Gastroesophageal sphincter (tissue), 4 donors: ENCODE results near the gene CD14. TPM values are rescaled to one million over a fixed set of nuclear protein-coding genes. Genes with fewer than 3 reads are reported as not detected.
A peak's percentile ranks its signal among the peaks of the same experiment; 100 is the strongest.
"Not testable (repeated sequence)": the region's sequence is repeated elsewhere in the genome, so short reads cannot be mapped to it uniquely, and the experiment has no call there.

Source experiments
- ATAC-seq: fragments of 150-250 bp; one replicate; pipeline ENCODE4 v1.9.1; 2016; ENCODE audit warnings: mild to moderate bottlenecking, moderate library complexity
- H3K27ac ChIP-seq, 4 donors: fragments of 200-600 bp; sonication (generic) in 3 of 4; 1 replicate in 3 of 4; 2 replicates in 1 of 4; pipeline ENCODE4 v1.5.1; 2016 to 2019
- H3K27me3 ChIP-seq: fragments of 200-600 bp; sonication (generic); one replicate; pipeline ENCODE4 v1.5.1; 2019
- H3K36me3 ChIP-seq, 2 donors: fragments of 200-600 bp; sonication (generic); one replicate each; pipeline ENCODE4 v1.5.1; 2019; ENCODE audit warnings: control low read depth in 1 of 2
- H3K4me1 ChIP-seq, 3 donors: fragments of 200-600 bp; sonication (generic); 1 replicate in 2 of 3; 2 replicates in 1 of 3; pipeline ENCODE4 v1.5.1; 2016 to 2019; ENCODE audit warnings: control low read depth in 2 of 3
- H3K4me3 ChIP-seq, 2 donors: fragments of 200-600 bp; sonication (generic); one replicate each; pipeline ENCODE4 v1.5.1; 2019; ENCODE audit warnings: mild to moderate bottlenecking in 1 of 2, moderate library complexity in 1 of 2
- H3K9me3 ChIP-seq, 3 donors: fragments of 200-600 bp; sonication (generic); one replicate each; pipeline ENCODE4 v1.5.1; 2017 to 2019; ENCODE audit warnings: control low read depth in 2 of 3
- CTCF ChIP-seq, 4 experiments: fragments of 200-600 bp in 2 of 4; fragments of 450-650 bp in 2 of 4; sonication (generic) in 1 of 4; IDR thresholded peaks; one replicate each; pipeline ENCODE4 v1.5.1; 2017 to 2019; ENCODE audit warnings: antibody characterized with exemption in 4 of 4, mild to moderate bottlenecking in 2 of 4, moderate library complexity in 2 of 4
- EP300 ChIP-seq: sonication (generic); formaldehyde crosslinking; IDR thresholded peaks from one replicate; pipeline ENCODE4 v1.6.1; 2017; ENCODE audit warnings: antibody characterized with exemption, mild to moderate bottlenecking
- POLR2A ChIP-seq, 2 donors: fragments of 450-650 bp; IDR thresholded peaks; one replicate each; pipeline ENCODE4 v1.6.1; 2017; ENCODE audit warnings: antibody characterized with exemption in 2 of 2, mild to moderate bottlenecking in 2 of 2, moderate library complexity in 1 of 2
- POLR2AphosphoS5 ChIP-seq: sonication (generic); formaldehyde crosslinking; IDR thresholded peaks from one replicate; pipeline ENCODE4 v1.6.1; 2017; ENCODE audit warnings: antibody characterized with exemption
- WGBS, 2 donors: methylation state at CpG; one replicate each; pipeline ENCODE4 v1.1.5; 2018; ENCODE audit warnings: low coverage in 1 of 2; 5-methylcytosine and 5-hydroxymethylcytosine counted together
- total RNA-seq, 4 donors: library from RNA; depleted of rRNA; stranded (reverse); fragments of >200 nt; gene quantifications; one replicate each; pipeline ENCODE4 v1.1.0, GENCODE V29; 2016

CD14 gene
- total RNA-seq, 4 donors from 2014 or later: 20.4 to 84.5 (median 37.9) TPM

GRCh38 chr5:140631831-140632365, 1.1 kb downstream of the CD14 start:
- H3K9me3 ChIP-seq: no peaks in the 10 kb centered on the region
- ATAC-seq: no peak
- peak overlapping the region in 3 of 4 donors; percentile 76 to 81 (median 80) for H3K27ac ChIP-seq
- peak overlapping the region; percentile 40 to 62 for H3K4me3 ChIP-seq
- 9 to 17% methylated on average over 1 to 12 of the region's 36 CpGs for WGBS, 2 donors
- TF ChIP-seq CTCF (IDR thresholded peaks at IDR 0.05) (no peak), EP300 (no peak), POLR2A (IDR thresholded peaks at IDR 0.05) (no peak), POLR2AphosphoS5 (no peak)
- H3K4me1 ChIP-seq: peaks cover 0 to 28% (median 7%) of the 10 kb centered on the region in 3 donors
- no peaks in the 10 kb centered on the region for H3K36me3 ChIP-seq
- no peaks in the 10 kb centered on the region for H3K27me3 ChIP-seq

GRCh38 chr5:140631036-140631417, 1.9 kb downstream of the CD14 start:
- 91 to 92% methylated on average over 4 of the region's 4 CpGs for WGBS, 2 donors
- Histone ChIP-seq H3K27ac (peak overlapping the region in 2 of 4 donors; percentile 12 to 80), H3K36me3 (no peaks in the 10 kb centered on the region), H3K27me3 (no peaks in the 10 kb centered on the region), H3K9me3 (no peaks in the 10 kb centered on the region), H3K4me1 (peaks cover 0 to 28% (median 7%) of the 10 kb centered on the region in 3 donors), H3K4me3 (peak overlapping the region in 1 of 2 donors; percentile 62)
- no peak for TF ChIP-seq EP300
- TF ChIP-seq CTCF (IDR thresholded peaks at IDR 0.05): no peak
- no peak for TF ChIP-seq POLR2A (IDR thresholded peaks at IDR 0.05)
- no peak for TF ChIP-seq POLR2AphosphoS5
- no peak for ATAC-seq

GRCh38 chr5:140630292-140631035, 2.5 kb downstream of the CD14 start:
- no peak for TF ChIP-seq POLR2A (IDR thresholded peaks at IDR 0.05)
- no peak for TF ChIP-seq EP300
- no peak for TF ChIP-seq CTCF (IDR thresholded peaks at IDR 0.05)
- no peak for TF ChIP-seq POLR2AphosphoS5
- no peaks in the 10 kb centered on the region for H3K9me3 ChIP-seq
- H3K4me1 ChIP-seq: peaks cover 0 to 28% (median 7%) of the 10 kb centered on the region in 3 donors
- no peak for ATAC-seq
- H3K4me3 ChIP-seq: peak overlapping the region in 1 of 2 donors; percentile 62
- no peaks in the 10 kb centered on the region for H3K27me3 ChIP-seq
- no peaks in the 10 kb centered on the region for H3K36me3 ChIP-seq
- peak overlapping the region in 3 of 4 donors; percentile 12 to 80 (median 17) for H3K27ac ChIP-seq
- WGBS, 2 donors: 54 to 81% methylated on average over 2 of the region's 2 CpGs

GRCh38 chr5:140628711-140629110, 4.3 kb downstream of the CD14 start:
- no peaks in the 10 kb centered on the region for H3K27me3 ChIP-seq
- H3K4me3 ChIP-seq: no peak overlapping the region
- 17 to 25% methylated on average over 1 of the region's 1 CpG for WGBS, 2 donors
- no peak for TF ChIP-seq EP300
- TF ChIP-seq CTCF (IDR thresholded peaks at IDR 0.05): no peak
- no peak for TF ChIP-seq POLR2A (IDR thresholded peaks at IDR 0.05)
- TF ChIP-seq POLR2AphosphoS5: no peak
- H3K36me3 ChIP-seq: no peaks in the 10 kb centered on the region
- H3K9me3 ChIP-seq: no peaks in the 10 kb centered on the region
- no peak for ATAC-seq
- no peak overlapping the region for H3K27ac ChIP-seq
- H3K4me1 ChIP-seq: peaks cover 0 to 26% (median 7%) of the 10 kb centered on the region in 3 donors

GRCh38 chr5:140627972-140628371, 5.0 kb downstream of the CD14 start:
- 87 to 98% methylated on average over 6 of the region's 6 CpGs for WGBS, 2 donors
- Histone ChIP-seq H3K9me3 (no peaks in the 10 kb centered on the region), H3K27ac (no peak overlapping the region), H3K27me3 (no peaks in the 10 kb centered on the region), H3K36me3 (no peaks in the 10 kb centered on the region), H3K4me3 (no peak overlapping the region), H3K4me1 (peaks cover 0 to 19% (median 3%) of the 10 kb centered on the region in 3 donors)
- no peak for TF ChIP-seq POLR2A (IDR thresholded peaks at IDR 0.05)
- TF ChIP-seq CTCF (IDR thresholded peaks at IDR 0.05): no peak
- TF ChIP-seq POLR2AphosphoS5: no peak
- TF ChIP-seq EP300: no peak
- ATAC-seq: no peak

GRCh38 chr5:140624886-140625285, 8.1 kb downstream of the CD14 start:
- not testable (repeated sequence) for H3K27ac ChIP-seq, H3K27me3 ChIP-seq, H3K4me1 ChIP-seq, ATAC-seq, H3K4me3 ChIP-seq, H3K36me3 ChIP-seq, H3K9me3 ChIP-seq
- 74 to 89% methylated on average over 3 to 9 of the region's 10 CpGs for WGBS, 2 donors

- H3K4me3 ChIP-seq, H3K27me3 ChIP-seq, ATAC-seq, H3K36me3 ChIP-seq, H3K9me3 ChIP-seq, H3K4me1 ChIP-seq, H3K27ac ChIP-seq: not testable (repeated sequence)
Observed at GRCh38 chr5:140623061-140623460, 9.9 kb downstream of the CD14 start.
